ENCODE data around the gene THAP11.

DNA sequence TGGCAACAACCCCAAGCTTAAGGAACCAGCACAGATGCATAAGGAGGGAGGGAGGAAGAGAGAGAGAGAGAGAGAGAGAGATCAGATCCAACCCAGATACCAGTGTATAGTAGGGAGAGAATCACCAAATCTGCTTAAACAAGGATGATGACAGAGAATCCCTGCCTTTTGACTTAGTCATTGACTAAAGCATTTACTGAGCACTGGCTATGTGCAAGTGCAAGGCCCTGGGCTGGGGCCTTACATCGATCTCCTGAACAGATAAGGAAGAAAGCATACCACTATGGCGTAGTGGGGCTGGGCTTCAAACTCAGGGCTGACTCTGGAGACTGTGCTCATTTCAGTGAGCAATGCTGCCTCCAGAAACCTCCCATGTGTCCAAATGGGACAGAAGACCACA lies 19.6 kb upstream of the THAP11 start:
- TF ChIP-seq IRF2 (CRISPR knock-in tag; IDR thresholded peaks at IDR 0.05; ENCODE audit: borderline replicate concordance, low read depth) (no peak), CREM (CRISPR knock-in tag; IDR thresholded peaks at IDR 0.05) (no peak), ETV6 (CRISPR knock-in tag; IDR thresholded peaks at IDR 0.05) (no peak), NFATC4 (CRISPR knock-in tag; IDR thresholded peaks at IDR 0.05) (no peak), ELF4 (CRISPR knock-in tag; IDR thresholded peaks at IDR 0.05; ENCODE audit: low read depth) (no peak), TCF7 (CRISPR knock-in tag; IDR thresholded peaks at IDR 0.05; ENCODE audit: low read depth) (no peak)
- TF ChIP-seq, protein P1, sequence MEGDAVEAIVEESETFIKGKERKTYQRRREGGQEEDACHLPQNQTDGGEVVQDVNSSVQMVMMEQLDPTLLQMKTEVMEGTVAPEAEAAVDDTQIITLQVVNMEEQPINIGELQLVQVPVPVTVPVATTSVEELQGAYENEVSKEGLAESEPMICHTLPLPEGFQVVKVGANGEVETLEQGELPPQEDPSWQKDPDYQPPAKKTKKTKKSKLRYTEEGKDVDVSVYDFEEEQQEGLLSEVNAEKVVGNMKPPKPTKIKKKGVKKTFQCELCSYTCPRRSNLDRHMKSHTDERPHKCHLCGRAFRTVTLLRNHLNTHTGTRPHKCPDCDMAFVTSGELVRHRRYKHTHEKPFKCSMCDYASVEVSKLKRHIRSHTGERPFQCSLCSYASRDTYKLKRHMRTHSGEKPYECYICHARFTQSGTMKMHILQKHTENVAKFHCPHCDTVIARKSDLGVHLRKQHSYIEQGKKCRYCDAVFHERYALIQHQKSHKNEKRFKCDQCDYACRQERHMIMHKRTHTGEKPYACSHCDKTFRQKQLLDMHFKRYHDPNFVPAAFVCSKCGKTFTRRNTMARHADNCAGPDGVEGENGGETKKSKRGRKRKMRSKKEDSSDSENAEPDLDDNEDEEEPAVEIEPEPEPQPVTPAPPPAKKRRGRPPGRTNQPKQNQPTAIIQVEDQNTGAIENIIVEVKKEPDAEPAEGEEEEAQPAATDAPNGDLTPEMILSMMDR (IDR thresholded peaks at IDR 0.05), result no peak
- TF ChIP-seq, protein P2, sequence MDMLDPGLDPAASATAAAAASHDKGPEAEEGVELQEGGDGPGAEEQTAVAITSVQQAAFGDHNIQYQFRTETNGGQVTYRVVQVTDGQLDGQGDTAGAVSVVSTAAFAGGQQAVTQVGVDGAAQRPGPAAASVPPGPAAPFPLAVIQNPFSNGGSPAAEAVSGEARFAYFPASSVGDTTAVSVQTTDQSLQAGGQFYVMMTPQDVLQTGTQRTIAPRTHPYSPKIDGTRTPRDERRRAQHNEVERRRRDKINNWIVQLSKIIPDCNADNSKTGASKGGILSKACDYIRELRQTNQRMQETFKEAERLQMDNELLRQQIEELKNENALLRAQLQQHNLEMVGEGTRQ (CRISPR knock-in tag; IDR thresholded peaks at IDR 0.05), result no peak
